Measurements from ENCODE around the gene CA9. TPM values are rescaled to one million over a fixed set of nuclear protein-coding genes. Genes with fewer than 3 reads are reported as not detected.
A peak's percentile ranks its signal among the peaks of the same experiment; 100 is the strongest.

The CA9 gene
- total RNA-seq, 2 donors from 2014 or later = 1.6 to 2.8 TPM

DNA sequence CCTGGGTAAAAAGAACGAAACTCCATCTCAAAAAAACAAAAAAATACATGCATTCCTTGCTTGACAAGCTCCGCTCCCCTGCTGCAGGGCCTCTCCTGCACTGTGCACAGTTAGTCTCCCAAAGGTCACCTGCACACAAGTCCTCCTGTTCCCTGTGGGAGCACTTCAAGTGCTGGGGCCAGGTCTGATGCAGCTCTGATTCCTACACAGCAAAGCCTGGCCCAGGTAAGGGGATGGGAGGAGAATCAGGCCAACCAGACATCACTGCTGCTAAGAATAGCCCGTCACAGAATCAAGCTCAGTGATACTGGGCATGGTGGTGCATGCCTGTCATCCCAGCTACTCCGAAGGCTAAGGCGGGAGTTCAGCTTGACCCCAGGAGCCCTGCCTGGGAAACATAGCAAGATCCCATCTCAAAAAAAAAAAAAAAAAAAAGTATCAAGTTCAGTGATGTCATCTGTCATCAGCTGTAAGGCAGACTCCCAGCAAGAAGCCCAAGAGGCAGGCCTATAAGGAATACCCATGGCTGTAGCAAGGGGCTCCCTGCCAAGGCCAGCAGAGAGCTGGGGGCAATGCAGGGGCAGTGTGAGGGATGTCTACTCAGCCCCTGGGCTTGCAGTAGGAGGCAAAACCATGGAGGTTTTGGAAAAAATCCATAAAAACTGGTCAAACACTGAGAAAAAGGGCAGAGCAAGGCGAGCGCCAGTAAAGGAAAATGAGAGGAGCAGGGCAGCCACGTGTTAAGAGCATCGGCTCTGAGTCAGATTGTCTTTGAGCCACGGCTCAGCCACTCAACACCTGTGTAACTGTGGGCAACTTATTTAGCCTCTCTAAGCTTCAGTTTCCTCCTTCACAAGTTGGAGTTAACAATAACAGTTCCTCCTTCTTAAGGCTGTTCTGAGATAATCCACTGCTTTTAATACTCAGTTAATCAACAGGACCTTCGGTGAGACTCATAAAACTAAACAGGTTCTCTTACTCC is 12.8 kb downstream of the CA9 start:
- ATAC-seq (no peak), DNase-seq (no peak)
- intact Hi-C loops (cut with DNase I) = no loop called here

GRCh38 chr9:35687306-35687705 is 13.6 kb downstream of the CA9 start:
- DNase-seq (no peak), ATAC-seq (no peak)
- intact Hi-C loops (cut with DNase I) = no loop called here

DNA sequence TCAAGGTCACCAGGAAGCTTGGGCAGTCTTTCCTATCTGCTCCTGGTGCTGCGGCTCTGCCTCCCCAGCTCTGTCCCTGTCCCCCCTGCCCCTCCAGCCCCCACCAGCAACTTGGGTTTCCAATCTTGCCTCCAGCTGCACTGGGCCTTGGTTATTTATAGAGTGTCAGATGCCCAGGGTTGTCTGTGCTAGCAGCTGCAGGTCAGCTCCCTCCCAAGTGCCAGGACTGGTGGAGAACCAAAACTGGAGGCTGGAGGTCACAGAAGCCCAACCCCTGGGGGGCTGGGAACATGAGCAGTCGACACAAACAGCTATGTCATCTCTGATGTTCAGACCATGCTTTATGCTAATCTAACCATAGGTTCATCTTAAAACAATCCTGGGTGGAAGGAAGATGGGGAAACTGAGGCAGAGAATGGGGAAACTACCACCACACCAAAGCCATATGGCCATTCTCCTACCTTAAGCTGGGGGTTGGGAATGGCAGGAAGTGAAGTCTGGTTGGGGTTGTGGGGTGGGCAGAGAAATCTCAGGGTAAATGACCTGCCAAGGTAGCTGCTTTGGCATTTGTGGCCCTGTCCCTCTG is 14.3 kb downstream of the CA9 start:
- intact Hi-C loops (cut with DNase I) = loop anchor here in 1 of 2 donors (2.0 kb wide), 1 partner anchor 27 kb away; no protein-coding TSS in a partner anchor
- ATAC-seq = no peak
- DNase-seq = no peak

DNA sequence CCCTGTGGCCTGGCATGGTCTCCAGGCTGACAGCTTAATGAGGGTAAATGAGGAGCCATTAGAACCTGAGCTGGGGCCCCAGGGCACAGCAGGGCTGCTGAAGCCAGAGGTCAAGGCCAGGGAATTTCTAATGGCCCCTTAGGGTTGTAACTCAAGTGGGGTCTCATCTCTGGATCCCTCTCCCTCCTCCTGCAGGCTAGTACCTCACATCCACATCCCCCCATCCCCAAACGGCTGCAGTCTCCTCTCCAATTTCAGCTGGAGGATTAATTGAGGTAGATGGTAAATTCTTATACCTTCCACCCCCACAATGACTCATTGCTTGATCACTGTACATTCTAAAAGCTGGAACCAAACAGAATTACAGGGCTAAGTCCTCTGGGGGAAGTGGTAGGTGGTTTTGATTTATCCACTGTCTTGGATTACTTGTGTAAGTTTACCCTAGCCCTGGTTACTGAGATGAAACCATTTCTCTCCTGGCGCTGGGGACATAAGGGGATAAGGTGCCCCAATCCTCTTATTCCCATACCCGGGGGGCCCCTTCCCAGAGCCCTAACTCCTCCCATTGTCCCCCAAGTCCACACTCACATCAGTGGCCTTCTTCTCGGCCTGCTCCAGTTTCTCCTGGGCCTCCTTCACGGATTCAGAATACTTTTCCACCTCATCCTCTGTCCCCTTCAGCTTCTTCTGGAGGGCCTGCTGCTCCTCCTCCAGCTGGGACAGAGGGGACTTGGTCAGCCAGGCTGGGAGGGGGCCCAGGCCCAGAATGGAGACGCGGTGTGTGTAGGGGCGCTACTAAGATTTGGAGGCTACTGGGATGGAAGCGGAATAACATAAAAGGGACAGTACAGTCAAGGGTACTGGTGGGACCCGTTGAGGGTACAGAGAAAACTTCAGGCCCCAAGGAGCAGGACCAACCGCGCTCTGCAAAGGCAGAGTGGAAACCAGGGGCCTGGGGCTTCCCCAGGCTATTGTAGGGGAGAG is 15.1 kb downstream of the CA9 start:
- DNase-seq (no peak), ATAC-seq (no peak)
- intact Hi-C loops (cut with DNase I) = loop anchor here in 1 of 2 donors (2.0 kb wide), 1 partner anchor 28 kb away; no protein-coding TSS in a partner anchor

DNA sequence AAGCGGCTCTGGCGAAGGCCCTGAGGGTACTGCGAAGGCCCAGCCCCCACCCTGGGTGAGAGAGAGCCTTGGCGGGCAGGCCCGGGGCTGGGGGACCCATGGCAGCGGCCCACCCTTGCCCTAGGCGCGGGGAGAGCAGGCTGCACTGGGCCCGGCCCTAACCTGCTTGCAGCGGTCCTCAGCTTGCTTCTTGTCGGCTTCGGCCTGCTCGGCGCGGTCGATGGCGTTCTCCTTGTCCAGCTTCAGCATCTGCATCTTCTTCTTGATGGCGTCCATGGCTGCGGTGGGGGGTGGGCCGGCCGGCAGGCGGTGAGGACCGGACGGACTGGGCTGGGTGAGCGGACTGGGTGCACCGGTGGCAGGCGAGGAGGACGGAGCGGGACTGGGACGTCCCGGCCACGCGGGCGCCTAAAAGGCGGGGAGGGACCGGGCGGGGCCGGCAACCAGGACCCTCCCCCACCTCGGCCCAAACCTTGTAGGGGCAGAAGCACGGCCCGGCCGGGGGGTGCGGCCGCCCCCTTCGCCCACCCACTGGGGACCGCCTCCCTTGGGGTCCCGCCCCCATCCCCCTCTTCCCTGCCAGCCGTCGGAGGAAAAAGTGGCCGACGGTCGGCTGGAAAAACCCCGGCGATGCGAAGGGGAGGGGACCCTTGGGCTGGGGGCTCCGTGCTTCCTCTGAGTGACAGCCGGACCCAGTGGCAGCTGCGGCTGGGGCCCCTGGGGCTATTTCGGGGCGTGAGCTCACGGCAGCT is 16.0 kb downstream of the CA9 start, which contains the start of gene TPM2:
TSS of gene TPM2 (minus strand) at position 384 of the 752 bp plus-strand sequence. CDS start at position 276, 108 bp downstream.
- intact Hi-C loops (cut with DNase I) = loop anchor here in 1 of 2 donors (2.0 to 5.0 kb wide), 2 partner anchors 29 to 38 kb away; no protein-coding TSS in a partner anchor
- ATAC-seq = peak; percentile 75 to 81
- DNase-seq = peak; percentile 79

GRCh38 chr9:35690294-35690613 is 16.5 kb downstream of the CA9 start:
- intact Hi-C loops (cut with DNase I) = loop anchor here in 1 of 2 donors (5.0 kb wide), 1 partner anchor 37 kb away; no protein-coding TSS in a partner anchor
- ATAC-seq = no peak
- no peak for DNase-seq

DNA sequence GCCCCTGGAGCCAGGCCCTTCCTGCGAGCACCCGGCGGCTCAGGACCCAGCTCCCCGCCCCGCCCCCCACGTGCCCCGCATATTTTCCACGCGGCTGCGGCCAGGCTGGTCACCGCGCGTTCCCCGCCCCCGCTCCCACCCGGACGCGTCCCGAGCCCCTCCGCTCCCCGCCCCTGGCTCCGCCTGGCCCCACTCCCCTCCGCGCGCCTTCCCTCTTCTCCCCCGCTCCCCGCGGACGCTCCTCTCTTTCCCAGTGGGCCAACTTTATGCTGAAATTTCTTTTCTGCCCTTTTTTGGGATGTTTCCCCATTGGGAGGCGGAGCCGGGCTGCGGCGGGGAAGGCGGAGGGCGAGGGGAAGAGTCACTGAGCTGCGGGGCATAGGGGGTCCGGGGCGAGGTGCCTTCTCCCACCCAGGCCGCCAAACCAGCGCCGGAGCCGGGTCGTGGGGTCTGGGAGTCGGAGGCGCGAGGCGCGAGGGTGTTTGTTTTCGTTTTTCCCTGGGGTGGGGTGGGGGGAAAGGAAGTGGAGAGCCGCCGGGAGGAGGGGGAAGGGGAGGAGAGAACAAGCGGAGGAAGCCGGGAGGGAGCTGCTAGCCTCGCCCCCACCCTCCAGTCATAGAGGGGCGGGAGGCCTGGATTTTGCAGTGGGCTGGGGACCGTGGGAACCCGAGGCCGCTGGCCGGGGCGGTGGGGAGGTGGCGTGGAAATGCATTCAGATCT is 17.0 kb downstream of the CA9 start:
- ATAC-seq = peak; percentile 69 to 71
- intact Hi-C loops (cut with DNase I) = loop anchor here in 1 of 2 donors (5.0 kb wide), 1 partner anchor 37 kb away; no protein-coding TSS in a partner anchor

GRCh38 chr9:35691334-35691650 is 17.6 kb downstream of the CA9 start:
- intact Hi-C loops (cut with DNase I) = loop anchor here in 1 of 2 donors (5.0 kb wide), 1 partner anchor 36 kb away; no protein-coding TSS in a partner anchor
- peak in 1 of 2 donors; percentile 3 for ATAC-seq
- no peak for DNase-seq

More for the DNA sequence above, 17.0 kb downstream of the CA9 start:
- DNase-seq = peak; percentile 85

DNA sequence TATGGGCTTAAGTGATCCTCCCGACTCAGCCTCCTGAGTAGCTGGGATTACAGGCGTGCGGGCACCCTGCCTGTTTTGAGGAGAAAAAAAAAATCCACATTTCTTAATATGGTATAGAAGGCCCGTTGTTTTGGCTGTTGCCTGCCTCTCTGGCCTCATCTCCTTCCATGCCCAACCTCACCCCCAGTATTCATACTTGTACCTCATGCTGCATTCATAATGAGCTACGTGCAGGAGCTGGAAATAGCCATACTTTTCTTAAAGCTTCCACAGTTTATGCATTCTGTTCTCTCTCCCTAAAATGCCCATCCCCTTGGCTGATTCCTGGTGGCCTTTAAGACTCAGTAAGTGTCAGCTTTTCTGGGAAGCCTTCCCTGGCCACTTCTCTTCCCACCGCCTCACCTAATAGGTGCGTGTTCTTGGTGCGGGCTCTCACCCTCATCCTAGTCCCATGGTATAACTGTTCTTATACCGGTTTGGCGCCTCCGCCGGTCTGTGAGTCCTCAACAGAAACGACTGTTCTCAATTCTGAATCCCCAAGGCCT is 18.1 kb downstream of the CA9 start:
- intact Hi-C loops (cut with DNase I) = loop anchor here in 1 of 2 donors (5.0 kb wide), 1 partner anchor 35 kb away; no protein-coding TSS in a partner anchor
- ATAC-seq = no peak
- DNase-seq = no peak

GRCh38 chr9:35695943-35696401 is 22.2 kb downstream of the CA9 start:
- no peak for DNase-seq
- peak in 1 of 2 donors; percentile 12 for ATAC-seq
- intact Hi-C loops (cut with DNase I) = no loop called here

DNA sequence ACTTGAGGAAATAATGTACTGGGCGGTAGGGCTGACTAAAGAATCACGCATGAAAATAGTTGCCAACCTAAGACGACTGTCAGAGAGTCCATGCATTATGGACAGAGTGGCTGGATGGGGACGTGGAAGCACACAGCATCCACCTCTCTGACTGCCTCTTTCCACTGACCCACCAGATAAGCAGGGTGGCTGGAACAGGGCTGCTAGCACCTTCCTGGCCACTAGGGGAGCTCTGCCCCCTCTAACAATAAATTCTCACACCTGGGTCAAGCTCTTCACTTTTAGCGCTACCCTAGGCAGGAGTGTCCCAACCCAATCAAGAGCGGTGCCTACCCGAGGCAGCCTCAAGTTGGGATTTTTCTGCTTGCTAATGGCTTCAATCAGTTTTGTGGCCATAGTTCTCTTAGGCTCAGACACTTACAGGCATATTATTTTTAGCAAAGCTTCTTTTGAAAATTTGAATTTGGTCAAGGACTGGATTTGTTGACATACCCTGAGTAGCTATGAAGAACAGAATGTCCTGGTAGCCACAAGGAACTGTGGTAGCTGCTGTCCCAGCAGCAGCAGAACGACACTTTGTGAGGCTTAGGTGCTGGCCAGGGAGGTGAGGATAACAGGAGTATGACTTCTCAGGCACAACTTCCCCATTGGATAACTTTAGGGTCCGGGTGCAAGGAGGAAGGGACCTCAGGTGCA is 22.9 kb downstream of the CA9 start:
- intact Hi-C loops (cut with DNase I) = no loop called here
- ATAC-seq = peak; percentile 67 to 68
- DNase-seq = no peak

DNA sequence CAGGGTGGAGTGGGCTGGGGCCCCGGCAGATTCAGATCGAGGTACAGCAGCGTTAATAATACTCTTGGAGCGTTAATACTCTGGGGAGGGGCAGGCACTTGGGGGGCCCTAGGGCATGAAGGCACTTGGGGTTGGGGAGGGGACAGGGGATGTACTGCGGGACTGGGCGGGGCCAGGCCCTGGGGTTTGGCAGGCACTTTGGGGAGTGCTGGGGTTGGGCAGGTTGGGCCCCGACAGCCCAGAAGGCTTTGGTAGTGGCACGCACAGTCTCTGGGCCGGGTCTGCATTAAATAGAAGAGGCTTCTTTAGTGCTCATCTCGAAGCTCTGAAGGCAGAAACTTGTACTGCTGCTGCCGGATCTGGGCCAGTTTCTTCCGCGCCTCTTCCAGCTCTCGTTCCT is 23.8 kb downstream of the CA9 start:
- intact Hi-C loops (cut with DNase I) = no loop called here
- no peak for DNase-seq
- ATAC-seq = peak in 1 of 2 donors; percentile 8

- DNase-seq (no peak), ATAC-seq (no peak)
- intact Hi-C loops (cut with DNase I) = no loop called here
Observed at GRCh38 chr9:35698231-35698630, 24.5 kb downstream of the CA9 start.

GRCh38 chr9:35700031-35700430 is 26.3 kb downstream of the CA9 start:
- DNase-seq (no peak), ATAC-seq (no peak)
- intact Hi-C loops (cut with DNase I) = no loop called here

DNA sequence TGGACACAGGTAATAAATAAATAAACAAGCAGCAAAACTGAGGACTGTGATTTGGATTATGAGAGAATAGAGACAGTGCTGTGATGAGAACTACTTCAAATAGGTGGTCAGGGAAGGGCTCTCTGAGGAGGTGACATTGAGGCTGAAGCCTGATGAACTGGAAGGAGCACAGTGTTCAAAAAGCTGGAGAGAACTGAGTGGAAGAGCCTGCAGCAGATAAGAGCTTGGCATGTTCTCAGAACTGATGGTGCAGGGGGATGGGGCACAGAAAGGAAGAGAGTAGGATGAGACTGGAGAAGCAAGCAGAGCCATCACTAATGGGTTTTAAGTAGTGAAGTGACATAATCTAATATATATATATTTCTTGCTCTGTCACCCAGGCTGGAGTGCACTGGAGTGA is 27.2 kb downstream of the CA9 start:
- peak; percentile 26 to 72 for ATAC-seq
- DNase-seq = no peak
- intact Hi-C loops (cut with DNase I) = no loop called here

DNA sequence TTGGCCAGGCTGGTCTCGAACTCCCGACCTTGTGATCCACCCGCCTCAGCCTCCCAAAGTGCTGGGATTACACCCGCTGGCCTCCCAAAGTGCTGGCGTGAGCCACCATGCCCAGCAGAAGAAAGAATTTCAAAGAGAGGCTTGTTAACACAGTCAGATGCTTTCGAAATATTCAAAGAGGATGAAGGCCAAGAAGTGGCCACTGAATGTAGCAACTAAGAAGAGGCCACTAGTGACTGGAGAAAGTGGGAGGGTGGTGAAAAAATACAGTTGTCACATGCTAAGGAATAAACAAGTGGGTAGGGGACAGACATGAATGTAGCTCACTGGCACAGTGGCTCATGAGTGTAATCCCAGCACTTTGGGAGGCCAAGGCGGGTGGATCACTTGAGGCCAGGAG is 29.0 kb downstream of the CA9 start:
- no peak for DNase-seq
- ATAC-seq = no peak
- intact Hi-C loops (cut with DNase I) = no loop called here

All from left cardiac atrium (tissue), 4 donors.